Measurements from ENCODE around the gene NAGA.
"Not testable (repeated sequence)": the region's sequence is repeated elsewhere in the genome, so short reads cannot be mapped to it uniquely, and the experiment has no call there.

Gene NAGA

DNA sequence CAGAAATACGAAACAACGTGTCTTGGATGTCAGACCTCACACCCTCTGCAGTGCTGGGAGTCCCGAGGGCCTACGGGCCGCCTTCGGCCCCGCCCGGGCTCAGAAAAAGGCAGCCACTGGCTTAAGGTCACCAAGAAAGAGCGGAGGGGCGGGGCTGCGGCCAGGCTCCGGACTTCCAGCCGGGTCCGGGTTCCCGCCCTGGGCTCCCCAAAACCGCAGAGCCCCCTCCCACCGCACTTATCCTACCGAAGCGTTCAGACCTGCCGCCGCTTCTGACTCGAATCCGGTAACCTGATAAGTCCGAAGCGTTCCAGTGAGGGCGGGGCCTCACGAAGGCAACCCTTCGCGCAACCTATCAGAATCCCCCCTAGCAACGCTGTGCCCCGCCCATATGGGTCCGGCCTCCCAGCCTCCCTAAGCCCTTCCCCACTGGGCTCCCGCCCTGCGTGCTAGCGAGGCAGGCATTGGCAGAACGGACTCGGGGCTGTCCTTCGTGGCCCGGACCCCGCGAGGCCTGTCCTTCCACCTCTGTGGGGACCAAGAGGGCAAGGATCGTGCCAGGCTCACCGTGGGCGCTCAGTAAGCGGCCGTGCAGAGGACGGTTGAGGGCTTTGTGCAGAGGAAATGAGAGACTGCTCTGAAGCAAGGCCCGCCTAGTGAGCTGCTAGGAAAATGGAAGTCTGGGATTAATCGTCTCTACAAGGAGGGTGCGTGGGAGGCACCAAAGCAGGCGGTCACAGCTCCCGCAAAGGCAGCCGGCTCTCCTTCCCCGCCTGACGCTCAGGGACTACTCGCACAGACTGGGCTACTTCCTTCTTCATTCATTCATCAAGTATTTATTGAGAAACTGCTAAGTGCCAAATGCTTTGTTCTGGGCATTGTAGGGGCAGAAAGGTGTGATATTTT lies at the start of gene NAGA:
NAGA (minus strand) TSS at position 296 of the 906 bp plus-strand sequence. CDS start 515 bp downstream, outside the sequence.
- in situ Hi-C loops (cut with MboI; ENCODE audit: low sequenced_read_pairs): no loop called here

DNA sequence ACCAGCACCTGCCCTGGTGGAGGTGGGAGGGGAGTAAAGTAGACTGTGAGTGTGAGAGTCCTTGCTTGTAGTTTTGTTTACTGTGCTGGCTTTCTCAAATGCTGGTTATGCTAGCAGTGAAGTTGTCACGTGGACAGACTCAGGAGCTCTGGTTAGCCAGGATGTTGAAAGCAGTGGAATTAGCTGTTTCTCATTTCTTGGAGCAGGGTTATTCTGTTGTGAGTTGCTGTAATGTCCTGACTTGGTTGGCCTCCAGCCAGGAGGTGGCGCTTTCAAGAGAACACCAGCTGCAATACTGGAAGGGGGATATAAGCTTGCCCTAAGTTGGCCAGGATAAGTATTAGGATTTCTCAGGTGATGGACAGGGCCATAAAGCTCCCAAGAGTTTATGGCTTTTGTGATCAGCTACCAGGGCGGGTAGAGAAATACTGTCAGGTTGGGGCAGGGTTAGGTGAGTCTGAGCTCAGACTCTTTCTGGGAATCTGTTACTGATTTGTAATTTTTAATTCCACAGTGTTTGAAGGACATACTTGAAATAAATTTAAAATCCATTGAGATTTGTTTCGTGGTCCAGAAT lies 46.3 kb upstream of the NAGA start:
- in situ Hi-C loops (cut with MboI; ENCODE audit: low sequenced_read_pairs): no loop called here

DNA sequence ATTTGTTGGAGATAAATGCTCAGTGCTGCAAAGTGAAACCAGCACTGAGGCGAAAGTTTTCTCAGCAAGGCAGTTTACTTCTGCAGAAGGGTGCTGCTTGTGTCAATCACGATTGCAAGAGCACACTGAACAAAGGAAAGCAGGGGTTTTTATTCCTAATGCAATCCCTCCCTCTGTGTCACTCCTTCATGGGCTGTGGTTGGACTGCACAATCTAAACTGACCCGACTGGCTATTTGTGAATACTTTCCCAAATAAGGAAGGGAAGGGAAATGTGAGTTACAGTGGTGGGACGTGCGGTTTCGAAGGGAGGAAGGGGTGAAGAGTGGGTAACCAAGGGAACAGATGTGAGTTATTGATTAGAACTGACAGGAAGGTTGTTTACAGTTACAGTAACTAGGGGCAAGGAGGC lies 44.8 kb upstream of the NAGA start:
- in situ Hi-C loops (cut with MboI; ENCODE audit: low sequenced_read_pairs): not testable (repeated sequence)

DNA sequence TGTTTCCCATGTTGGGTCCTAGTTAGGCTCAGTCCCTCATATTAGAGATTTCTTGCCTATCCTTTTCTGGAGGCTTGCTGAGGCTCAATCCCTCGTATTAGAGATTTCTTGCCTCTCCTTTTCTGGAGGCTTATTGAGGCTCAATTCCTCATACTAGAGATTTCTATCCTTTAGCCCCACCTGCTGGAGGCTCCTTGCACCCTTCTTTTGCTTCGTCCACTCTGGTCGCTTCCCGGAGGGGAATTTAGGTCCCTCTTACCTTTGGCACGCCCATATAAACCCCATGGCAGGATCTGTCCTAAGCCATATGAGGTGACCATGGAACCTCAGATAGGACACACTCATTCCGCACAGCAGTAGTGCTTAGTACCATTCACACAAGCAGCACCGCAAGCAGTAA lies 44.1 kb upstream of the NAGA start:
- in situ Hi-C loops (cut with MboI; ENCODE audit: low sequenced_read_pairs): no loop called here

DNA sequence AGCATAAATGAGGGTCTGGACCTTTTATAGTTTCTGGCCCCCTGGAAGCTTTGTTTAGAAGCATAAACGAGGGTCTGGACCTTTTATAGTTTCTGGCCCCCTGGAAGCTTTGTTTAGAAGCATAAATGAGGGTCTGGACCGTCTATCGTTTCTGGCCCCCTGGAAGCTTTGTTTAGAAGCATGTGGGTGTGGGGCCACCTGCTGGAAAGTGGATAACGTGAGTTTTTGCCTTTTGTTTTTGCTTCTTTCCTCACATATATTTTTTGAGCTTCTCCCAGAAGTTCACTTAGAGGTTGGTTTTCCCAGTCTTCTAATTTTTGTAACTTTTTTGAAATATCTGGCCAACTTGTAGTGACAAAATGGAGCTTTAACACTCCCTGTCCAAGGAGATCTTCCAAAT lies 42.2 kb upstream of the NAGA start:
- in situ Hi-C loops (cut with MboI; ENCODE audit: low sequenced_read_pairs): not testable (repeated sequence)

DNA sequence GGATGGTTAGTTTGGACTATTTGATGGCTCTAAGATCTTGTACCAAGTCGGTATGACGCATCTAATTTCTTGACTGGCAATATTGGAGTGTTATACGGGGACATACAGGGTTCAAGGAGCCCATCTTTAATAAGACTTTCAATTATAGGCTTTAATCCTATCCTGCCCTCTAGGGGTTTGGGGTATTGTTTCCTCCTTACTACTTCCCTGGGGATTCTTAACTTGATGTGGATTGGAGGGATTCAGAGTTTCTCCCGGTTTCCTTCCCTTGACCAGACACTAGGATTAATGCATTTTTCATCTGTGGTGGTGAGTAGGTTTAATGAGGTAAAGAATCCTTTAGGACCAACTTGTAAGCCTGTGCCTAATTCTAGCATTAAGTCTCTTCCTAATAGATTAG lies 41.2 kb upstream of the NAGA start:
- in situ Hi-C loops (cut with MboI; ENCODE audit: low sequenced_read_pairs): no loop called here

DNA sequence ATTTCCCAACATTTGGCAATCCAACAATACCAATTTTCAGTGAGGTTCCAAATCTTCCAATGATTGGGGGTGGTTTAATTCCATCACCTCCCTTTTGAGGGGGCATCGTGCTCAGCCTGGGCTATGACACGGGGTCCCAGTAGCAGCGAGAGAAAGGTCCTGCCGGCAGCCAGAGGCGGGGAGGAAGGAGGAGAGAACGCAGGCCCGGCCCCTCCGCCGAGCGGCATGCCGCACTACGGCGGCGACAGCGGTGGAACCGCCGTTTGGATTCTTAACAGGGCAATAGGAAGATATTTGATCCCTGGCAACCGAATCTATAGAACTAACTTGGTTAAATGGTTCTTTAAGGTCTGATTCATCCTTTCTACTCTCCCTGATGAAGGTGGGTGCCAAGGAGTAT lies 38.2 kb upstream of the NAGA start:
- in situ Hi-C loops (cut with MboI; ENCODE audit: low sequenced_read_pairs): no loop called here

DNA sequence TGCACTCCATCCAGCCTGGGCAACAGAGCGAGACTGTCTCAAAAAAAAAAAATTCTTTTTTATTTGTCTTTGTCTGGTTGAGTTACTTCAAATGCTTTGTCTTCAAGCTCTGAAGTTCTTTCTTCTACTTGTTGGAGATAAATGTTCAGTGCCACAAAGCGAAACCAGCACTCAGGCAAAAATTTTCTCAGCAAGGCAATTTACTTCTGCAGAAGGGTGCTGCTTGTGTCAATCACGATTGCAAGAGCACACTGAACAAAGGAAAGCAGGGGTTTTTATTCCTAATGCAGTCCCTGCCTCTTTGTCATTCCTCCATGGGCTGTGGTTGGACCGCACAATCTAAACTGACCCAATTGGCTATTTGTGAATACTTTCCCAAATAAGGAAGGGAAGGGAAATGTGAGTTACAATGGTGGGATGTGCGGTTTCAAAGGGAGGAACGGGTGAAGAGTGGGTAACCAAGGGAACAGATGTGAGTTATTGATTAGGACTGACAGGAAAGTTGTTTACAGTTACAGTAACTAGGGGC lies 33.8 kb upstream of the NAGA start:
- in situ Hi-C loops (cut with MboI; ENCODE audit: low sequenced_read_pairs): not testable (repeated sequence)

DNA sequence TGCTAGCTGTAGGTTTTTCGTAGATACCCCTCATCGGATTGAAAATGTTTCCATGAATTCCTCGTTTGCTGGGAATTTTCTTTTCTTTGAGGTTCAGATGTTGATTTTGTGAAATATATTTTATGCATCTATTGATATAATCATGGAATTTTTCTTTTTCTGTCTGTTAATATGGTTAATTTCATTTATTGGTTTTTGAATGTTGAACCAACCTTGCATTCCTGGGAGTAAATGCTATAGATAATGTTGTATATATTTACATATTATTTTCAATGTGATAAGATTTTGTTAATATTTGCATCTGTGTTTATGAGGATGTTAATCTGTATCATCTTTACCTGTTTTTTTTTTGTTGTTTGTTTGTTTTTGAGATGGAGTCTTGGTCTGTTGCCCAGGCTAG lies 30.6 kb upstream of the NAGA start:
- in situ Hi-C loops (cut with MboI; ENCODE audit: low sequenced_read_pairs): no loop called here

DNA sequence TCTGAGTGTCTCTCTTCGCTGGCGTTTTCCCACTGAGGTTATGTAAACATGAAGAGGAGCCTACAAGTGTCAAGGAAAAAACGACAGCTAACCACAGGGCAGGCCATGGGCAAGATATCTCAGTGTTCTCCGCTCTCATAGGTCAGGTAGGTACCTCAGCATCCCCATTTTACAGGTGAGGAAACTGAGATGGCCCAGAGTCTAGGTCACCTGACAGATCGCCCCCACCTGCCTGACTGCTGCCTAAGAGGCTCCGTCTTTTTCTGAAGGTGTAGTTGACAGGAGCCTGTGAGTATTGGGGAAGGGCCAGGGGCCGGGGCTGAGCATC lies 20.8 kb upstream of the NAGA start:
- in situ Hi-C loops (cut with MboI; ENCODE audit: low sequenced_read_pairs): no loop called here

DNA sequence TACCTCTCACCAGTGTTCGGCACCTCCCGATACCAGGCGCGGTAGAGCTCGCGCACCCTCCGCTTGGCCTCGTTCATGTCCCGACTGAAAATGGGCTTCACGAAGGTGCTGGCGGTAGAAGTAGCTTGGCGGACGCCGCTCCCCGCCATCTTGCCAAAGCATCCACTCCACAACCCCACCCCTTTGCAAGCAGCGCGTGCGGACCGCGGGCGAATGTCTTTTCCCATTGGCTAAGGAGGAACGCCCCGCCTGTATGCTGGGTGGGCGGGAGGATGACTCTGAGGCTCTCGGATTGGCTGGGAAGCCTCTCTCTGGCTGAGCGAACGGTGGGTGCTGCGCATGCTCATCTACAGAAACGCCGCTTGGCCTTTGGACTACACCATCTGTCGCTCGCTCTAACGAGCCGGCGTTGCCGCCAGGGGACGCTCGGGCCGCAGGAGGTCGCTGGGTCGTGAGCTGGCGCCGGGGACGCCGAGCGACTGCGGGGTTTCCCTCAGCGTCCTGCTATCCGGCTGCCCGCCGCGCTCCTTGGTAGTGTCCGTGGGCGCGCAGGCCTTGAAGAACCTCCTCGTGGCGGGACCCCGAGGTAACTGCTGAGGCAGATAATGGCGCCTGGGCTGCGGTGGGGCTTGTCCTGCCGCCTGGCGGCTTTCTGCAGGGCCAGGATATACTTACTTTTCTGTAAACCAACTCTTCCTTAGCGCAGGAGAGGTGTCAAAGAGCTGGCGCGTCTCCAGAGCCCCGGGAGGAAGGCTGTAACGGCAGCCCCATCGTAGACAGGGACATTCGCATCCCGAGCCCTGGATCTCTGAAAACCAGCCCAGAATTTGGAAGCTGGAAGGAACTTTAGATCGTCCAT lies 20.2 kb upstream of the NAGA start, which contains the start of gene NDUFA6:
NDUFA6 (minus strand) TSS at position 177 of the 859 bp plus-strand sequence; CDS start at position 149, 28 bp downstream.
- in situ Hi-C loops (cut with MboI; ENCODE audit: low sequenced_read_pairs): no loop called here

DNA sequence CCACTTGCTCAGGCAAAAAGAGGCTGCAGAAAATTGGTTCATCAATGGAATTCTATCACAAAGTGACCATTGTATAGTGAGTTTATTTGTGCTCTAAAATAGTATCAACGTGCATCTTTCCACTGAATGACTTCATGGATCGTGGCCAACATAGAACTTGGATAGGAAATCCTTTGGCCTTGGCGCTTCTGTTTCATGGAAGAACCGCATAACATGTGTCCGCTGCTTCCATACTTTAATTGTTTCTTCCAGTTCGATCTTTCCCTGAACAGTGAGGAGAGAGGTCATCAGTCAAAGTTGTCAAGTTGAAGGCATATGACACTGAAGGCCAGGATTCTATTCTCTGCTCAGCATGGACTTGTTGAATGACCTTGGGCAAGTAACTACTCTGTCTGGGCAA lies 15.4 kb upstream of the NAGA start:
- in situ Hi-C loops (cut with MboI; ENCODE audit: low sequenced_read_pairs): no loop called here

DNA sequence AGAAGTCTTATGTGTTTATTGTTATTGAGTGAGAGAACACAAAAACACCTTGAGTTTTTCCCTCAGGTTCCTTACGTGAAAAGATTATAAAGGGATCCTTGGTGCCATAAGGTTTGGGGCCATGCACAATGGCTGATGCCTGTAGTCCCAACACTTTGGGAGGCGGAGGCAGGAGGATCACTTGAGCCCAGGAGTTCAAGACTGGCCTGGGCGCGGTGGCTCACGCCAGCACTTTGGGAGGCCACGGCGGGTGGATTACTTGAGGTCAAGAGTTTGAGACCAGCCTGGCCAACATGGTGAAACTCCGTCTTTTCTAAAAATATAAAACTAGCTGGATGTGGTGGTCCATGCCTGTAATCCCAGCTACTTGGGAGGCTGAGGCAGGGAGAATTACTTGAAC lies 14.3 kb upstream of the NAGA start:
- in situ Hi-C loops (cut with MboI; ENCODE audit: low sequenced_read_pairs): no loop called here

DNA sequence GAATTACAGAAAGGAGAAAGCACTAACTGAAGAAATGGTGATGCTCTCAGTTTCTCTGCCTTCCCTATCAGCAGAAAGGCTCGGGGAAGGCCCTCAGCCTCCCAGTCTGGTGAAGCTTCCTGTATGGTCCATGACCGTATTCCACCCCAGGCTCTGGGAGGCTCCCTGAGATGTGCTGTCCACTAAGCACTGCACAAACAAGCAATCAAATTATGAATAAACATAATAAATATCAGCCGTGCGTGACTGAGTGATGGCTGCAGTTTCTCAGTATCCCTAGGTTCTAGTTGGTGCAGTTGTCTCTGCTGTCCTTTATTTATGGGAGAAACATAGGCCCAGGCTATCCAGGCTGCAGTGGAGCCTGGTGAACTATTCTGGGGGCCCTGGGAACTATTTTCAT lies 12.5 kb upstream of the NAGA start:
- in situ Hi-C loops (cut with MboI; ENCODE audit: low sequenced_read_pairs): no loop called here

DNA sequence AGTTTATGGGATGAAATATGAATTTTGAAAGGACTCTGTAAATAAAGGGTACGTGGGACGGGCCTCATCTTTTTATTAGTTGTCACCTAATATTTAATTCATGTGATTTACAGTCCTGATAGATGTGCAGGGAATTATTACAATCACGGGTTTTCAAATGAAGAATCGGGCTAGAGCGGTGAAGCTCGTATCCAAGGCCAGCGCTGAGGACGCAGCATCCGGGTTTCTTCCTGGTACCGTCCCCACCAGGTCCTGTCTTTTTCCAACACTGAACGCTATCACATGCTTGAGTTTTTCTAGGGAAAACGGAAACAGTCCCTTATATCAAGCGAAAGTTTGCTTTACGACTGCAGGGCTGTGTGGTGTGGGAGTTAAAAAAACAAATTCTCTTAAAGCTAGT lies 9.7 kb upstream of the NAGA start:
- in situ Hi-C loops (cut with MboI; ENCODE audit: low sequenced_read_pairs): no loop called here

DNA sequence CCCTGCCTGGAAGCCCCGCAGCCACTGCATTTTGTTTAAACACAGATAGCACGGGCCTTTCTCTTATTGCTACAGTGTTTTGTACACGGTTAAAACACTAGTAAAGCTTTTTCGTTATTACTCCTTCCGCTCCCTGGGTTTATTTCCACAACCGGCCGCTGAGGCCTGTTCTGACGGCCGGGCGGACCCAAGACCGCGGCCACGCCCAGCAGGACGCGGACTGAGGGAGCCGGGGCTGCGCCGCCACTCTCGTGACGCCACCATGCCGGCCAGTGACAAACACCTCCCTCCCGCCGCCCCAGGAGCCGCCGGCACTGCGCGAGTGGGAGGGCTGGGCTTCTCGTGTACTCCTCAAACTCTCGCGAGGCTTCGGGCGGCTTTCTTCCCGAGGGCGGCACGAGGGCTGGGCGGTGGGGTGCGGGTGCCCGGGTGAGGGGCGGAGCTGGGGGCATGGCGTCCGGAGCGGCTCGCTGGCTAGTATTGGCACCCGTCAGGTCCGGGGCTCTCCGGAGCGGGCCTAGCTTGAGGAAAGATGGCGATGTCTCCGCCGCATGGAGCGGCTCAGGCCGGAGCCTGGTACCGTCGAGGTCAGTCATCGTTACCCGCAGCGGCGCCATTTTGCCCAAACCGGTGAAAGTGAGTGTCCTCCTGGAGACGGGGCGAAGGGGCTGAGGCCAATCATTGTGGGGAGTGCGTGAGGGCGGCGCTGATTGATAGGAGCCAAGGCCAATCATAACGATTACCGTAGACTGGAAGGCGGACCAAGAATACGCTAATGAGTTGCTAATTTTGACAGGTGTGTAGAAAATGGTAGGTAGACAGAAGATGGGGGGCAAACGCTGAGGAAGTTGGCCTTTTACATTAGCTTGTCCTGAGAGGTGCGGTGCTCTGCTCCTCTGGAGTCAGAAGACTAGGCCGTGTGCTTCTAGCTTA lies 9.0 kb upstream of the NAGA start, which contains the start of gene SMDT1:
SMDT1 (plus strand) TSS at position 382 of the 933 bp plus-strand sequence; CDS start at position 451, 69 bp downstream.
- in situ Hi-C loops (cut with MboI; ENCODE audit: low sequenced_read_pairs): no loop called here

DNA sequence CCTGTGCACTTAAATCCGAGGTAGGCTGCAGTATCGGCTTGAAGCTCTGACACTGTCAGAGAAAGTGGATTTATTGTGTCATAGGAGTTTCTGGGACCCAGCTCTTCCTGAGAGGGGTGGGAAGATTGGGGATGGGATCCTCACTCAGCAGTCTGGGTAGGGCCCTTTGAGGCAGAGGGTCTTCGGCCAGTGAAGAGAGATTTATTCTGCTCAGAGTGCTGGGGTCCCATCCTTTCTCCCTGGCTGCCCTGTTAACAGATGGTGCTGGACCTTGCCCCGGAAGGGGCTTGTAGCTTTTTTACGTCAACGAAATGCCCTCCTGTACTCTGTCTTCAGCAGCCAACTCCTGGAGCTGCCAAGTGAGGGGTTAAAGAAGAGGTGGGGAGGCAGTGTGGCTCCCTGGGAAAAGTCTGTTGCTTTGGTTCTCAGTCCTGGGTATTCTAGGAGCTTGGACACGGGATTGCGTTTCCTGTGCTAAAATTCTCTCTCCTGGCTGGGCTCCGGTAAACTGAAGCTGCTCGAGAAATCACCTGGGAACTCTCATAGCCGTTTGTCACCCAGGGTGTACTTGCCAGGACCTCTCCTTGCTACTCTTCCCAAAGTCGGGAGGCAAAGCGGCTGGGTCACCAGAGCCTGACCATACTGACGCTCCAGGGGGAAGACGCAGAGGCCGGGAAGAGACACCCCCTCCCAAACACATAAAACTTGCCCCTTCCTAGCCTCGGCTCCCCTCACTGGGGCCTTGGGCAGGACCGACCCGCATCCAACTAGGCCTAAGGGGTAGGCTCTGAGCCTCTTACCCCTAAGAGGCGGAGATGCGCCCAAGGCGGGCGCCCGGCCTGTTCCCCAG lies 8.1 kb upstream of the NAGA start:
- in situ Hi-C loops (cut with MboI; ENCODE audit: low sequenced_read_pairs): no loop called here

DNA sequence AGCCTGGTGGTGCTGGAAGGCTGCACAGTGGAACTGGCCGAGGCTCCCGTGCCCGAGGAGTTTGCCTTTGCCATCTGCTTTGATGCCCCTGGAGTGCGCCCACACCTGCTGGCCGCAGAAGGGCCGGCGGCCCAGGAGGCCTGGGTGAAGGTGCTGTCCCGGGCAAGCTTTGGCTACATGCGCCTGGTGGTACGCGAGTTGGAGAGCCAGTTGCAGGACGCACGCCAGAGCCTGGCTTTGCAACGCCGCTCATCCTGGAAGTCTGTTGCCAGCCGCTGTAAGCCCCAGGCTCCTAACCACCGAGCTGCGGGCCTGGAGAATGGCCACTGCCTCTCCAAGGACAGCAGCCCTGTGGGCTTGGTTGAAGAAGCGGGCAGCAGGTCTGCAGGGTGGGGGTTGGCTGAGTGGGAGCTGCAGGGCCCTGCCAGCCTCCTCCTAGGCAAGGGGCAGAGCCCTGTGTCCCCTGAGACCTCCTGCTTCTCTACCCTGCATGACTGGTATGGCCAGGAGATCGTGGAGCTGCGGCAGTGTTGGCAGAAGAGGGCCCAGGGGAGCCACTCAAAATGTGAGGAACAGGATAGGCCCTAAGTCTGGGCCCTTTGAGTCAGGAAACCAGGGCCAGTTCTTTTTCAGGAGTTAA lies 7.0 kb upstream of the NAGA start:
- in situ Hi-C loops (cut with MboI; ENCODE audit: low sequenced_read_pairs): no loop called here

All from hTERT RPE-1 (cell line).